Naive thymus-derived CD4-positive, alpha-beta T cell (primary cell): ENCODE results near the gene IL19. TPM values are rescaled to one million over a fixed set of nuclear protein-coding genes. Genes with fewer than 3 reads are reported as not detected.

ENCODE experiments used
- ATAC-seq: fragments of 150-1000 bp; cut with Tn5 transposase; 2 replicates; pipeline ENCODE4 v1.10.0; 2021; ENCODE audit warnings: mild to moderate bottlenecking, moderate library complexity
- CTCF ChIA-PET: fragments of 350-600 bp; sonication (Branson Sonifier 250); formaldehyde crosslinking; loops from one replicate; lab custom pipeline; 2021; ENCODE audit warnings: antibody characterized with exemption; lab: Charles Lee
- POLR2A ChIA-PET: fragments of 350-600 bp; sonication (Branson Sonifier 250); formaldehyde crosslinking; loops from one replicate; lab custom pipeline; 2021; ENCODE audit warnings: antibody characterized with exemption, inconsistent platforms; lab: Charles Lee
- DNase-seq, 9 donors: peaks; one replicate each; pipeline versions ENCODE4 v3.0.0 to v3.0.0-alpha.2; 2020 to 2022; ENCODE audit warnings: mixed read lengths in 1 of 9
- H3K27ac ChIP-seq: one replicate; pipeline ENCODE4 v1.7.0; 2013; ENCODE audit warnings: mild to moderate bottlenecking, low read depth, low read length, moderate library complexity
- H3K27me3 ChIP-seq, 2 donors: one replicate each; pipeline ENCODE4 v1.7.0; 2013; ENCODE audit warnings: low read length in 2 of 2, mild to moderate bottlenecking in 2 of 2, moderate library complexity in 2 of 2; ENCODE audit not compliant: control insufficient read depth in 2 of 2, insufficient read depth in 2 of 2
- H3K36me3 ChIP-seq, 3 experiments: 1 replicate in 2 of 3; 2 replicates in 1 of 3; pipeline ENCODE4 v1.7.0; 2013; ENCODE audit warnings: low read length in 3 of 3, mild to moderate bottlenecking in 3 of 3, moderate library complexity in 1 of 3; ENCODE audit not compliant: insufficient read depth in 3 of 3, control insufficient read depth in 2 of 3
- H3K4me1 ChIP-seq, 2 donors: one replicate each; pipeline ENCODE4 v1.7.0; 2013; ENCODE audit warnings: low read length in 2 of 2, mild to moderate bottlenecking in 2 of 2, moderate library complexity in 1 of 2; ENCODE audit not compliant: control insufficient read depth in 2 of 2, insufficient read depth in 2 of 2
- H3K4me3 ChIP-seq: 2 replicates; pipeline ENCODE4 v1.7.0; 2013; ENCODE audit warnings: mild to moderate bottlenecking, low read length
- H3K9me3 ChIP-seq, 3 experiments: 1 replicate in 2 of 3; 2 replicates in 1 of 3; pipeline ENCODE4 v1.7.0; 2013; ENCODE audit warnings: low read length in 3 of 3; ENCODE audit not compliant: control insufficient read depth in 2 of 3
- H3K27ac Mint-ChIP-seq, 9 donors: one replicate each; pipeline ENCODE4 v1.8.0; 2020 to 2022; ENCODE audit warnings: mixed read lengths in 9 of 9, mild to moderate bottlenecking in 8 of 9, moderate library complexity in 5 of 9, inconsistent platforms in 2 of 9
- H3K27me3 Mint-ChIP-seq, 5 donors: one replicate each; pipeline ENCODE4 v1.8.0; 2021 to 2022; ENCODE audit warnings: mixed read lengths in 5 of 5, mild to moderate bottlenecking in 1 of 5
- H3K36me3 Mint-ChIP-seq, 5 donors: one replicate each; pipeline ENCODE4 v1.8.0; 2020 to 2022; ENCODE audit warnings: mixed read lengths in 5 of 5, mild to moderate bottlenecking in 3 of 5, inconsistent platforms in 1 of 5
- H3K4me1 Mint-ChIP-seq, 7 donors: one replicate each; pipeline ENCODE4 v1.8.0; 2020 to 2022; ENCODE audit warnings: mixed read lengths in 7 of 7, mild to moderate bottlenecking in 3 of 7, inconsistent platforms in 1 of 7
- H3K4me3 Mint-ChIP-seq, 10 donors: one replicate each; pipeline ENCODE4 v1.8.0; 2020 to 2022; ENCODE audit warnings: mild to moderate bottlenecking in 10 of 10, mixed read lengths in 10 of 10, moderate library complexity in 6 of 10, inconsistent platforms in 2 of 10
- H3K9me3 Mint-ChIP-seq, 11 donors: one replicate each; pipeline ENCODE4 v1.8.0; 2020 to 2022; ENCODE audit warnings: mixed read lengths in 11 of 11, mild to moderate bottlenecking in 4 of 11, inconsistent platforms in 1 of 11, moderate library complexity in 1 of 11
- intact Hi-C, 2 donors: fragments of 100-400 bp; cut with micrococcal nuclease; formaldehyde crosslinking; loops; one replicate each; pipeline ENCODE4 v1.15.1; 2023
- polyA plus RNA-seq, 2 donors: library from polyadenylated mRNA; unstranded; fragments of 300-500 nt; fragmentation: Illumina TruSeq; gene quantifications; one replicate each; pipeline ENCODE4 v1.2.3, GENCODE V29; 2021
- total RNA-seq, 6 experiments: library from RNA in 5 of 6; stranded (reverse) in 5 of 6; gene quantifications; 1 replicate in 5 of 6; 2 replicates in 1 of 6; pipeline ENCODE4 v1.2.3 and lab custom pipeline; 2021 to 2026

IL19 gene
- total and polyA plus RNA-seq, 7 experiments from 2014 or later = not detected

DNA sequence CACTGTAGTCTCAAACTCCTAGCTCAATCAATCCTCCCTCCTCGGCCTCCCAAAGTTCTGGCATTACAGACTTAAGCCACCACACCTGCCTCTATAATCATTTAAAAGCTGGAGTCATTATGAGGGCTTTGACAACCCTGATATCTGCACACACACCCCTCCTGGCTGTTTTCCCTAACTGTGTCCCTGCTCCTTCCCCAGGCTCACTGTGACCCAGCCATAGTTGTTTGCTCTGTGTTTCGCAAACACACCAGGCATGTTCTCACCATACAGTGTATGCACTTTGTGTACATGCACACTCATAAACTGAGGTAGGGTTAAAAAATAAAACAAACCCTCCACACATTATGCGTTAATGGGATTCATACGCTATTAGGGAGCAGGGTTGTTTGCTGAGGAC, 73.1 kb downstream of the IL19 start:
- ChIA-PET POLR2A (no interaction called here), CTCF (no interaction called here)
- Mint-ChIP-seq H3K27me3 (peaks cover 0 to 22% (median 0%) of the 10 kb centered on the region in 5 donors), H3K27ac (no peak overlapping the region), H3K9me3 (no peaks in the 10 kb centered on the region), H3K36me3 (no peaks in the 10 kb centered on the region), H3K4me1 (peaks cover 0 to 4% (median 1%) of the 10 kb centered on the region in 7 donors), H3K4me3 (no peak overlapping the region)
- Histone ChIP-seq H3K27me3 (no peaks in the 10 kb centered on the region), H3K36me3 (no peaks in the 10 kb centered on the region), H3K27ac (no peak overlapping the region), H3K4me1 (no peaks in the 10 kb centered on the region), H3K9me3 (no peaks in the 10 kb centered on the region), H3K4me3 (no peak overlapping the region)
- DNase-seq (no peak), ATAC-seq (no peak)
- intact Hi-C loops = no loop called here

- Mint-ChIP-seq H3K4me3 (no peak overlapping the region), H3K9me3 (no peaks in the 10 kb centered on the region), H3K4me1 (peaks cover 0 to 4% (median 0%) of the 10 kb centered on the region in 7 donors), H3K27me3 (peaks cover 0 to 35% (median 0%) of the 10 kb centered on the region in 5 donors), H3K27ac (no peak overlapping the region), H3K36me3 (peaks cover 0 to 4% (median 0%) of the 10 kb centered on the region in 5 donors)
- no peak for DNase-seq
- Histone ChIP-seq H3K4me1 (no peaks in the 10 kb centered on the region), H3K27ac (no peak overlapping the region), H3K36me3 (no peaks in the 10 kb centered on the region), H3K9me3 (no peaks in the 10 kb centered on the region), H3K27me3 (no peaks in the 10 kb centered on the region), H3K4me3 (no peak overlapping the region)
- intact Hi-C loops = no loop called here
- ATAC-seq = no peak
- ChIA-PET POLR2A (interaction anchor here (0.8 to 1.5 kb wide), 3 partner anchors 9 to 57 kb away, joined by 3 to 6 read pairs (median 3); no protein-coding TSS in a partner anchor), CTCF (interaction anchor here (0.7 kb wide), 1 partner anchor 13 kb away, joined by 4 read pairs; no protein-coding TSS in a partner anchor)
Measured at GRCh38 chr1:206846487-206846886, 75.9 kb downstream of the IL19 start.

- Mint-ChIP-seq H3K36me3 (peaks cover 0 to 4% (median 0%) of the 10 kb centered on the region in 5 donors), H3K27me3 (peaks cover 0 to 40% (median 0%) of the 10 kb centered on the region in 5 donors), H3K9me3 (no peaks in the 10 kb centered on the region), H3K4me3 (no peak overlapping the region), H3K27ac (no peak overlapping the region), H3K4me1 (peaks cover 0 to 4% (median 0%) of the 10 kb centered on the region in 7 donors)
- Histone ChIP-seq H3K36me3 (no peaks in the 10 kb centered on the region), H3K9me3 (no peaks in the 10 kb centered on the region), H3K27ac (no peak overlapping the region), H3K27me3 (no peaks in the 10 kb centered on the region), H3K4me3 (no peak overlapping the region), H3K4me1 (no peaks in the 10 kb centered on the region)
- no peak for ATAC-seq
- no peak for DNase-seq
- ChIA-PET CTCF (interaction anchor here (0.7 kb wide), 1 partner anchor 12 kb away, joined by 4 read pairs; no protein-coding TSS in a partner anchor), POLR2A (interaction anchor here (0.9 to 1.9 kb wide), 5 partner anchors 10 to 56 kb away, joined by 3 to 6 read pairs (median 3); no protein-coding TSS in a partner anchor)
- intact Hi-C loops = no loop called here
Measured at GRCh38 chr1:206847337-206847834, 76.8 kb downstream of the IL19 start.

GRCh38 chr1:206847946-206848345, 77.4 kb downstream of the IL19 start:
- ChIA-PET POLR2A (interaction anchor here (0.9 to 1.9 kb wide), 4 partner anchors 10 to 55 kb away, joined by 3 to 6 read pairs (median 4); no protein-coding TSS in a partner anchor), CTCF (no interaction called here)
- ATAC-seq = no peak
- H3K36me3 ChIP-seq = no peaks in the 10 kb centered on the region
- intact Hi-C loops = no loop called here
- no peaks in the 10 kb centered on the region for H3K9me3 ChIP-seq
- peaks cover 0 to 46% (median 0%) of the 10 kb centered on the region in 5 donors for H3K27me3 Mint-ChIP-seq
- no peaks in the 10 kb centered on the region for H3K9me3 Mint-ChIP-seq
- H3K4me1 Mint-ChIP-seq = no peaks in the 10 kb centered on the region
- H3K27ac Mint-ChIP-seq = no peak overlapping the region
- DNase-seq = no peak
- no peak overlapping the region for H3K27ac ChIP-seq
- H3K4me3 ChIP-seq = no peak overlapping the region
- no peaks in the 10 kb centered on the region for H3K27me3 ChIP-seq
- H3K36me3 Mint-ChIP-seq = peaks cover 0 to 5% (median 0%) of the 10 kb centered on the region in 5 donors
- H3K4me1 ChIP-seq = no peaks in the 10 kb centered on the region
- no peak overlapping the region for H3K4me3 Mint-ChIP-seq

DNA sequence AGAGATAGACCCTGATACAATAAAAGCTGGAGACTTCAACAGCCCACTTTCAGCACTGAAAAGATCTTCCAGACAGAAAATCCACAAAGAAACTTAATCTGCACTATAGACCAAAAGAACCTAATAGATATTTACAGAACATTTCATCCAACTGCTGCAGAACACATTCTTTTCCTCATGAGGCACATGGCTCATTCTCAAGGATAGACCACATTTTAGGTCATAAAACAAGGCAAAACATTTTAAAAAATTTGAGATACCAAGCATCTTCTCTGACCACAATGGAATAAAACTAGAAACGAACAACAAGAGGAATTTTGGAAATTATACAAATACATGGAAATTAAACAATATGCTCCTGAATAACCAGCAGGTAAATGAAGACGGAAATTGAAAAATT, 79.8 kb downstream of the IL19 start:
- no peaks in the 10 kb centered on the region for H3K4me1 ChIP-seq
- H3K4me3 ChIP-seq = no peak overlapping the region
- H3K27ac Mint-ChIP-seq = no peak overlapping the region
- ATAC-seq = no peak
- ChIA-PET CTCF (no interaction called here), POLR2A (no interaction called here)
- H3K27ac ChIP-seq = no peak overlapping the region
- peaks cover 0 to 7% (median 0%) of the 10 kb centered on the region in 5 donors for H3K36me3 Mint-ChIP-seq
- no peaks in the 10 kb centered on the region for H3K9me3 ChIP-seq
- intact Hi-C loops = no loop called here
- H3K4me1 Mint-ChIP-seq = no peaks in the 10 kb centered on the region
- no peaks in the 10 kb centered on the region for H3K27me3 ChIP-seq
- peaks cover 0 to 53% (median 0%) of the 10 kb centered on the region in 5 donors for H3K27me3 Mint-ChIP-seq
- H3K9me3 Mint-ChIP-seq = peaks cover 0 to 7% (median 0%) of the 10 kb centered on the region in 11 donors
- no peak overlapping the region for H3K4me3 Mint-ChIP-seq
- H3K36me3 ChIP-seq = no peaks in the 10 kb centered on the region
- DNase-seq = no peak

GRCh38 chr1:206851341-206852010, 80.9 kb downstream of the IL19 start:
- Histone ChIP-seq H3K9me3 (no peaks in the 10 kb centered on the region), H3K4me3 (no peak overlapping the region), H3K27ac (no peak overlapping the region), H3K36me3 (no peaks in the 10 kb centered on the region), H3K27me3 (no peaks in the 10 kb centered on the region), H3K4me1 (no peaks in the 10 kb centered on the region)
- no peak overlapping the region for H3K4me3 Mint-ChIP-seq
- DNase-seq = no peak
- POLR2A ChIA-PET = no interaction called here
- peaks cover 0 to 7% (median 0%) of the 10 kb centered on the region in 11 donors for H3K9me3 Mint-ChIP-seq
- intact Hi-C loops = no loop called here
- H3K27me3 Mint-ChIP-seq = peaks cover 0 to 53% (median 0%) of the 10 kb centered on the region in 5 donors
- ATAC-seq = no peak
- peaks cover 3 to 6% (median 5%) of the 10 kb centered on the region in 7 donors for H3K4me1 Mint-ChIP-seq
- CTCF ChIA-PET = interaction anchor here (1.0 to 1.5 kb wide), 2 partner anchors 8 to 42 kb away, joined by 3 to 4 read pairs; no protein-coding TSS in a partner anchor
- H3K36me3 Mint-ChIP-seq = peaks cover 0 to 7% (median 0%) of the 10 kb centered on the region in 5 donors
- H3K27ac Mint-ChIP-seq = no peak overlapping the region
